ENCODE measurements around the gene MYH3. TPM values are rescaled to one million over a fixed set of nuclear protein-coding genes. Genes with fewer than 3 reads are reported as not detected.

Gene MYH3
- total and polyA plus RNA-seq, 4 donors, result 0.43 to 2.0 (median 0.99) TPM

DNA sequence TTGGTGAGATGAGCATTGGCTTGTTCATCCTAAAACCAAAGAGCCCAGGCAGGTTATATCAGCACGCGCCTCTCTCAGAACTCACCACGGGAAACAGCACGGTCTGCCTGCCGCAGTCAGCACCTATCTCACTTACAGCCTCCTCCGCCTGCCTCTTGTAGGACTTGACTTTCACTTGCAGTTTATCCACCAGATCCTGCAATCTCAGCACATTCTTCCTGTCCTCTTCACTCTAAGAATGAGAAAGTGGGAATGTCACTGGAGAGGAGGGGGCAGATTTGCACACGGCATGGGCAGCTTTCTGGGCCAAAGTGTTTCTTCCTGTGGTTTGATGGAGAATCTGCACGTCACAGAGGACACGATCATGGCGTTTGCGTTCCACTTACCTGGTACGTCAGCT, 27.4 kb downstream of the MYH3 start:
- no peak overlapping the region for H3K27ac ChIP-seq (ENCODE audit: low read depth in 1 of 2, low read length in 2 of 2)
- H3K9me3 ChIP-seq (ENCODE audit: control insufficient read depth in 4 of 4, low read length in 3 of 4), result no peaks in the 10 kb centered on the region
- H3K27me3 ChIP-seq (ENCODE audit: control insufficient read depth in 4 of 4, insufficient read depth in 4 of 4, low read length in 3 of 4), result no peaks in the 10 kb centered on the region
- H3K9ac ChIP-seq (ENCODE audit: low read depth in 1 of 2, low read length in 2 of 2), result no peak overlapping the region
- no peak for DNase-seq (ENCODE audit: low spot score)
- H3K4me1 ChIP-seq (ENCODE audit: control insufficient read depth in 4 of 4, insufficient read depth in 4 of 4, low read length in 3 of 4), result no peaks in the 10 kb centered on the region
- H3K4me3 ChIP-seq (ENCODE audit: low read depth in 1 of 3, low read length in 3 of 3), result no peak overlapping the region
- H3K36me3 ChIP-seq (ENCODE audit: control insufficient read depth in 4 of 4, insufficient read depth in 3 of 4, low read depth in 1 of 4, low read length in 3 of 4), result peaks cover 3 to 34% (median 13%) of the 10 kb centered on the region in 4 donors
- TF ChIP-seq HNF4A (conservative IDR thresholded peaks at IDR 0.05), result no peak
- TF ChIP-seq RAD21 (IDR thresholded peaks at IDR 0.05), result no peak
- no peak for TF ChIP-seq TAF1 (conservative IDR thresholded peaks at IDR 0.05)
- TF ChIP-seq, protein P1, sequence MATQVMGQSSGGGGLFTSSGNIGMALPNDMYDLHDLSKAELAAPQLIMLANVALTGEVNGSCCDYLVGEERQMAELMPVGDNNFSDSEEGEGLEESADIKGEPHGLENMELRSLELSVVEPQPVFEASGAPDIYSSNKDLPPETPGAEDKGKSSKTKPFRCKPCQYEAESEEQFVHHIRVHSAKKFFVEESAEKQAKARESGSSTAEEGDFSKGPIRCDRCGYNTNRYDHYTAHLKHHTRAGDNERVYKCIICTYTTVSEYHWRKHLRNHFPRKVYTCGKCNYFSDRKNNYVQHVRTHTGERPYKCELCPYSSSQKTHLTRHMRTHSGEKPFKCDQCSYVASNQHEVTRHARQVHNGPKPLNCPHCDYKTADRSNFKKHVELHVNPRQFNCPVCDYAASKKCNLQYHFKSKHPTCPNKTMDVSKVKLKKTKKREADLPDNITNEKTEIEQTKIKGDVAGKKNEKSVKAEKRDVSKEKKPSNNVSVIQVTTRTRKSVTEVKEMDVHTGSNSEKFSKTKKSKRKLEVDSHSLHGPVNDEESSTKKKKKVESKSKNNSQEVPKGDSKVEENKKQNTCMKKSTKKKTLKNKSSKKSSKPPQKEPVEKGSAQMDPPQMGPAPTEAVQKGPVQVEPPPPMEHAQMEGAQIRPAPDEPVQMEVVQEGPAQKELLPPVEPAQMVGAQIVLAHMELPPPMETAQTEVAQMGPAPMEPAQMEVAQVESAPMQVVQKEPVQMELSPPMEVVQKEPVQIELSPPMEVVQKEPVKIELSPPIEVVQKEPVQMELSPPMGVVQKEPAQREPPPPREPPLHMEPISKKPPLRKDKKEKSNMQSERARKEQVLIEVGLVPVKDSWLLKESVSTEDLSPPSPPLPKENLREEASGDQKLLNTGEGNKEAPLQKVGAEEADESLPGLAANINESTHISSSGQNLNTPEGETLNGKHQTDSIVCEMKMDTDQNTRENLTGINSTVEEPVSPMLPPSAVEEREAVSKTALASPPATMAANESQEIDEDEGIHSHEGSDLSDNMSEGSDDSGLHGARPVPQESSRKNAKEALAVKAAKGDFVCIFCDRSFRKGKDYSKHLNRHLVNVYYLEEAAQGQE (IDR thresholded peaks at IDR 0.05), result no peak
- TF ChIP-seq, protein P2, sequence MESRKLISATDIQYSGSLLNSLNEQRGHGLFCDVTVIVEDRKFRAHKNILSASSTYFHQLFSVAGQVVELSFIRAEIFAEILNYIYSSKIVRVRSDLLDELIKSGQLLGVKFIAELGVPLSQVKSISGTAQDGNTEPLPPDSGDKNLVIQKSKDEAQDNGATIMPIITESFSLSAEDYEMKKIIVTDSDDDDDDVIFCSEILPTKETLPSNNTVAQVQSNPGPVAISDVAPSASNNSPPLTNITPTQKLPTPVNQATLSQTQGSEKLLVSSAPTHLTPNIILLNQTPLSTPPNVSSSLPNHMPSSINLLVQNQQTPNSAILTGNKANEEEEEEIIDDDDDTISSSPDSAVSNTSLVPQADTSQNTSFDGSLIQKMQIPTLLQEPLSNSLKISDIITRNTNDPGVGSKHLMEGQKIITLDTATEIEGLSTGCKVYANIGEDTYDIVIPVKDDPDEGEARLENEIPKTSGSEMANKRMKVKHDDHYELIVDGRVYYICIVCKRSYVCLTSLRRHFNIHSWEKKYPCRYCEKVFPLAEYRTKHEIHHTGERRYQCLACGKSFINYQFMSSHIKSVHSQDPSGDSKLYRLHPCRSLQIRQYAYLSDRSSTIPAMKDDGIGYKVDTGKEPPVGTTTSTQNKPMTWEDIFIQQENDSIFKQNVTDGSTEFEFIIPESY (IDR thresholded peaks at IDR 0.05), result no peak
- no peak for TF ChIP-seq YY1 (IDR thresholded peaks at IDR 0.05)
- TF ChIP-seq HNF4G (IDR thresholded peaks at IDR 0.05), result no peak
- TF ChIP-seq FOXA1 (IDR thresholded peaks at IDR 0.05), result no peak
- TF ChIP-seq, protein P3, sequence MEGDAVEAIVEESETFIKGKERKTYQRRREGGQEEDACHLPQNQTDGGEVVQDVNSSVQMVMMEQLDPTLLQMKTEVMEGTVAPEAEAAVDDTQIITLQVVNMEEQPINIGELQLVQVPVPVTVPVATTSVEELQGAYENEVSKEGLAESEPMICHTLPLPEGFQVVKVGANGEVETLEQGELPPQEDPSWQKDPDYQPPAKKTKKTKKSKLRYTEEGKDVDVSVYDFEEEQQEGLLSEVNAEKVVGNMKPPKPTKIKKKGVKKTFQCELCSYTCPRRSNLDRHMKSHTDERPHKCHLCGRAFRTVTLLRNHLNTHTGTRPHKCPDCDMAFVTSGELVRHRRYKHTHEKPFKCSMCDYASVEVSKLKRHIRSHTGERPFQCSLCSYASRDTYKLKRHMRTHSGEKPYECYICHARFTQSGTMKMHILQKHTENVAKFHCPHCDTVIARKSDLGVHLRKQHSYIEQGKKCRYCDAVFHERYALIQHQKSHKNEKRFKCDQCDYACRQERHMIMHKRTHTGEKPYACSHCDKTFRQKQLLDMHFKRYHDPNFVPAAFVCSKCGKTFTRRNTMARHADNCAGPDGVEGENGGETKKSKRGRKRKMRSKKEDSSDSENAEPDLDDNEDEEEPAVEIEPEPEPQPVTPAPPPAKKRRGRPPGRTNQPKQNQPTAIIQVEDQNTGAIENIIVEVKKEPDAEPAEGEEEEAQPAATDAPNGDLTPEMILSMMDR (IDR thresholded peaks at IDR 0.05; ENCODE audit: low read depth, low read length, missing input control), result no peak
- TF ChIP-seq EGR1 (IDR thresholded peaks at IDR 0.05; ENCODE audit: low read depth in 2 of 2), result no peak
- TF ChIP-seq JUND (IDR thresholded peaks at IDR 0.05), result no peak
- no peak for TF ChIP-seq GABPA (IDR thresholded peaks at IDR 0.05 in 1 of 2, conservative IDR thresholded peaks at IDR 0.05 in 1 of 2)
- TF ChIP-seq RXRA (IDR thresholded peaks at IDR 0.05), result no peak
- WGBS, result 95% methylated on average over 12 of the region's 12 CpGs

DNA sequence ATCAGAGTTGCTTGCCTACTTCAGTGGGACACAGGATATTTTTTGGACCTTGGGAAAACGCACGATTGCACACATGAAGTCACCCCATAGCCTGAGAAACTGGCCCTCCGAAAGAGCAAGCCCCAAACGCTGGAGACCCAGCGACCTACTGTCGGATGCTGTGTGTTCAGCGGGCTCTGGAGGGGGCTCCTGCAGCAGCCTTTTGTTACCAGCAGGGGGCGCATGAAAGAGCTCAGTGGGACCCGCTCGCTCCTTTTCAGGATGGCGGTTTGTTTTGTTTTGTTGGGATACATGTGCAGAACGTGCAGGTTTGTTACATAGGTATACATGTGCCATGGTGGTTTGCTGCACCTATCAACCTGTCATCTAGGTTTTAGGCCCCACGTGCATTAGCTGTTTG, 28.4 kb downstream of the MYH3 start:
- no peak for DNase-seq (ENCODE audit: low spot score)
- 88% methylated on average over 13 of the region's 13 CpGs for WGBS
- TF ChIP-seq, protein P2 (IDR thresholded peaks at IDR 0.05), result no peak
- TF ChIP-seq, protein P3 (IDR thresholded peaks at IDR 0.05; ENCODE audit: low read depth, low read length, missing input control), result peak; percentile 4

More for the DNA sequence above, 28.4 kb downstream of the MYH3 start:
- no peaks in the 10 kb centered on the region for H3K27me3 ChIP-seq (ENCODE audit: control insufficient read depth in 4 of 4, insufficient read depth in 4 of 4, low read length in 3 of 4)
- no peak overlapping the region for H3K4me3 ChIP-seq (ENCODE audit: low read depth in 1 of 3, low read length in 3 of 3)
- peaks cover 3 to 25% (median 10%) of the 10 kb centered on the region in 4 donors for H3K36me3 ChIP-seq (ENCODE audit: control insufficient read depth in 4 of 4, insufficient read depth in 3 of 4, low read depth in 1 of 4, low read length in 3 of 4)
- H3K9ac ChIP-seq (ENCODE audit: low read depth in 1 of 2, low read length in 2 of 2), result no peak overlapping the region
- H3K27ac ChIP-seq (ENCODE audit: low read depth in 1 of 2, low read length in 2 of 2), result no peak overlapping the region
- H3K4me1 ChIP-seq (ENCODE audit: control insufficient read depth in 4 of 4, insufficient read depth in 4 of 4, low read length in 3 of 4), result no peaks in the 10 kb centered on the region
- H3K9me3 ChIP-seq (ENCODE audit: control insufficient read depth in 4 of 4, low read length in 3 of 4), result no peaks in the 10 kb centered on the region
